ENCODE data around the gene KCTD19.

The KCTD19 gene

DNA sequence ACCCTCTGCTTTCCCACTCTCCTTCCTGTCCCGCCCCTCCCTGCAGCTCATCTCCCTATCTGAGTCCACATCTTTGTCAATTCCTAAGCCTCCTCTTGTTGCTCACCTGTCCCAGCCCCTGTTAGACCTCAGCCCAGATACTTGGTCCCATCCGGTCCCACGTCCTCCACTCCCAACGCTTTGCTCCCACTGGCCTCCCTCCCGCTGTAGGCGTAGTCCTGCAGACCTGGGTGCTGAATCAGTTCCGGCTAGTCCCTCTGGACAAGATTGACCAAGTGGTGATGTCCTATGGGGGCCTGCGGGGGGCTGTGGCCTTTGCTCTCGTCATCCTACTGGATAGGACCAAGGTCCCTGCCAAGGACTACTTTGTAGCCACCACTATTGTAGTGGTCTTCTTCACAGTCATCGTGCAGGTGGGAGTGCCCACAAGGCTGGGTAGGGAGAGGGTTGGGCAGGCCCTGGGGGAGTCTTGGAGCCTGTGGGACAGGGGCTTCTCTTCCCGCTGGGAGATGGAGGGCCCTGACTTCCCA lies 69.8 kb downstream of the KCTD19 start:
- Histone ChIP-seq H3K79me2 (ENCODE audit: control insufficient read depth, low read length) (no peaks in the 10 kb centered on the region), H3K9me2 (replicated peaks; ENCODE audit: control insufficient read depth, low read length) (no peaks in the 10 kb centered on the region), H3K9me3 (ENCODE audit: control insufficient read depth, insufficient read depth, low read length) (no peaks in the 10 kb centered on the region), H4K20me1 (ENCODE audit: control insufficient read depth, insufficient read depth, low read depth, low read length) (no peaks in the 10 kb centered on the region), H3K27ac (ENCODE audit: low read depth, low read length) (no peak overlapping the region), H3K36me3 (ENCODE audit: control insufficient read depth, low read length) (no peaks in the 10 kb centered on the region), H3F3A (ENCODE audit: control insufficient read depth, insufficient read depth) (no peaks in the 10 kb centered on the region), H3K4me3 (ENCODE audit: low read length) (no peak overlapping the region), H3K4me2 (ENCODE audit: low read length) (no peak overlapping the region), H3K27me3 (ENCODE audit: control insufficient read depth, low read length) (0 out of 2 replicates have a peak, but pooled peaks cover 3% of the 10 kb centered on the region), H3K4me1 (ENCODE audit: control insufficient read depth, low read length) (no peaks in the 10 kb centered on the region)
- TF ChIP-seq, protein P1, sequence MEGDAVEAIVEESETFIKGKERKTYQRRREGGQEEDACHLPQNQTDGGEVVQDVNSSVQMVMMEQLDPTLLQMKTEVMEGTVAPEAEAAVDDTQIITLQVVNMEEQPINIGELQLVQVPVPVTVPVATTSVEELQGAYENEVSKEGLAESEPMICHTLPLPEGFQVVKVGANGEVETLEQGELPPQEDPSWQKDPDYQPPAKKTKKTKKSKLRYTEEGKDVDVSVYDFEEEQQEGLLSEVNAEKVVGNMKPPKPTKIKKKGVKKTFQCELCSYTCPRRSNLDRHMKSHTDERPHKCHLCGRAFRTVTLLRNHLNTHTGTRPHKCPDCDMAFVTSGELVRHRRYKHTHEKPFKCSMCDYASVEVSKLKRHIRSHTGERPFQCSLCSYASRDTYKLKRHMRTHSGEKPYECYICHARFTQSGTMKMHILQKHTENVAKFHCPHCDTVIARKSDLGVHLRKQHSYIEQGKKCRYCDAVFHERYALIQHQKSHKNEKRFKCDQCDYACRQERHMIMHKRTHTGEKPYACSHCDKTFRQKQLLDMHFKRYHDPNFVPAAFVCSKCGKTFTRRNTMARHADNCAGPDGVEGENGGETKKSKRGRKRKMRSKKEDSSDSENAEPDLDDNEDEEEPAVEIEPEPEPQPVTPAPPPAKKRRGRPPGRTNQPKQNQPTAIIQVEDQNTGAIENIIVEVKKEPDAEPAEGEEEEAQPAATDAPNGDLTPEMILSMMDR (IDR thresholded peaks at IDR 0.05; ENCODE audit: low read depth, low read length, poor library complexity, severe bottlenecking): no peak
- no peak for TF ChIP-seq EZH2phosphoT487 (IDR thresholded peaks at IDR 0.05; ENCODE audit: borderline replicate concordance, low read length)

DNA sequence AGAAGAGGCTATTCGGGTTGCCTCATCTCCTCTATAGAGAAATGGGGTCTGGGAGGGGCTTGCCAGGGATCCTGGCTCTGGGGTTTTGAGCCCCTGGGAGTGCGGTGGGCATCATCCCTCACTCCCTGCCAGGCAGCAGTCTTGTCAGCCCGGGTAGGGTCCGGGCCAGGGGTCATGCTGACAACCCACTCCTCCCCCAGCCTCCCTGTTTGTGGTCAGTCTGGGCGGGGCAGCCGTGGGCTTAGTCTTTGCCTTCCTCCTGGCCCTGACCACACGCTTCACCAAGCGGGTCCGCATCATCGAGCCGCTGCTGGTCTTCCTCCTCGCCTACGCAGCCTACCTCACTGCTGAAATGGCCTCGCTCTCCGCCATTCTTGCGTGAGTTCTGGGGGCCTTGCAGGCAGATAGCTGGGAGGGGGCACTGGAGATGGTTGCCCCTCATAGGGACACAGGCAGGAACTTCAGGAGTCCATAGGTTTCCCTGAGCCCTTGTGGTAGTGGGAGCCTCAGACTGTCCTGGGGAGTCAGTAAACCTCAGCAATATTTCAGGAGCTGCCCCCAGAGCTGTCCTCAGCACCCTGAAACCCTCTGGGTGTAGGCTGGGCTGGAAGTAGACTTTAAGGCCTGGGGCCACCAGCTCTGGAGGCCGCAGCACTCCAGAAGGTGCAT lies 70.9 kb downstream of the KCTD19 start:
- Histone ChIP-seq H3K4me2 (ENCODE audit: low read length) (no peak overlapping the region), H3K27me3 (ENCODE audit: control insufficient read depth, low read length) (peaks cover 6% of the 10 kb centered on the region), H3F3A (ENCODE audit: control insufficient read depth, insufficient read depth) (peaks cover 2% of the 10 kb centered on the region; the same call in 1 of the 2 replicates), H3K36me3 (ENCODE audit: control insufficient read depth, low read length) (no peaks in the 10 kb centered on the region), H3K9me2 (replicated peaks; ENCODE audit: control insufficient read depth, low read length) (no peaks in the 10 kb centered on the region), H3K4me3 (ENCODE audit: low read length) (no peak overlapping the region), H4K20me1 (ENCODE audit: control insufficient read depth, insufficient read depth, low read depth, low read length) (no peaks in the 10 kb centered on the region), H3K4me1 (ENCODE audit: control insufficient read depth, low read length) (no peaks in the 10 kb centered on the region), H3K27ac (ENCODE audit: low read depth, low read length) (no peak overlapping the region), H3K9me3 (ENCODE audit: control insufficient read depth, insufficient read depth, low read length) (no peaks in the 10 kb centered on the region), H3K79me2 (ENCODE audit: control insufficient read depth, low read length) (no peaks in the 10 kb centered on the region)
- TF ChIP-seq, protein P1 (IDR thresholded peaks at IDR 0.05; ENCODE audit: low read depth, low read length, poor library complexity, severe bottlenecking): no peak
- no peak for TF ChIP-seq EZH2phosphoT487 (IDR thresholded peaks at IDR 0.05; ENCODE audit: borderline replicate concordance, low read length)

DNA sequence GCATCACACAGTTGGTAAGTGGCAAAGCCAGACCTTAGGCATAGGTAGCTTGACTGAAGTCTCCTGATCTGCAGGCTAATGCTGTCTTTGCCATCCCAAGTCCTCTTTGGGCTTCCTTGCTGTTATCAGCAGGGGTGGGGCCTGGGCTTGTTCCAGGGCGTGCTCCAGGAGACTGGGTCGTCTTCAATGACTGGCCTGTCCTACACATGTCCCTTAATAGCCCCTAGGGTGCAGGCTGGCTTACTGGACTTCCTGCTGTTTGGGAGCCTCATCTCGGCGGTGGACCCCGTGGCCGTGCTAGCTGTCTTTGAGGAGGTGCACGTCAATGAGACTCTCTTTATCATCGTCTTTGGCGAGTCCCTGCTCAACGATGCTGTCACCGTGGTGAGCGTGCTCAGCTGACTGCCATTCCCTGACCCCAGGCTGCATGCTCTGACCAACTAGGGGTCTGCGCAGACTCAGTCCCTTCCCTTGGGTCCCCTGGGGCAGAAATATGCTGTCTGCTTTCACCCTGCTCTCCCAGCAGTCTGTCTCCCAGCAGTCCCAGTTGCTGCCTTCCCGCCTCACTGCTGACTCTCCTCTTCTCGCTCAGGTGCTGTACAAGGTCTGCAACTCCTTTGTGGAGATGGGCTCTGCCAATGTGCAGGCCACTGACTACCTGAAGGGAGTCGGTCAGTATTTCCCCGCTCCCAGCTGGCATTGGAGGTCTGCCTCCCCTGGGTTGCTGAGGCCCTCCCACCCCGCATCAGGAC lies 71.6 kb downstream of the KCTD19 start:
- Histone ChIP-seq H3F3A (ENCODE audit: control insufficient read depth, insufficient read depth) (peaks cover 5% of the 10 kb centered on the region; the same call in 1 of the 2 replicates), H3K79me2 (ENCODE audit: control insufficient read depth, low read length) (no peaks in the 10 kb centered on the region), H3K9me3 (ENCODE audit: control insufficient read depth, insufficient read depth, low read length) (no peaks in the 10 kb centered on the region), H3K4me2 (ENCODE audit: low read length) (no peak overlapping the region), H3K4me3 (ENCODE audit: low read length) (no peak overlapping the region), H3K36me3 (ENCODE audit: control insufficient read depth, low read length) (no peaks in the 10 kb centered on the region), H3K9me2 (replicated peaks; ENCODE audit: control insufficient read depth, low read length) (no peaks in the 10 kb centered on the region), H3K27ac (ENCODE audit: low read depth, low read length) (no peak overlapping the region), H3K27me3 (ENCODE audit: control insufficient read depth, low read length) (peaks cover 13% of the 10 kb centered on the region), H3K4me1 (ENCODE audit: control insufficient read depth, low read length) (no peaks in the 10 kb centered on the region), H4K20me1 (ENCODE audit: control insufficient read depth, insufficient read depth, low read depth, low read length) (no peaks in the 10 kb centered on the region)
- TF ChIP-seq EZH2phosphoT487 (IDR thresholded peaks at IDR 0.05; ENCODE audit: borderline replicate concordance, low read length): no peak
- TF ChIP-seq, protein P1 (IDR thresholded peaks at IDR 0.05; ENCODE audit: low read depth, low read length, poor library complexity, severe bottlenecking): no peak
